ENCODE results near the gene C3orf20. TPM values are rescaled to one million over a fixed set of nuclear protein-coding genes. Genes with fewer than 3 reads are reported as not detected.

C3orf20 gene
- total and polyA plus RNA-seq, 2 of the 13 experiments (the other 11 are each of a cell fraction or from before 2014, with no cell fraction given), result 0.03 to 0.04 TPM

DNA sequence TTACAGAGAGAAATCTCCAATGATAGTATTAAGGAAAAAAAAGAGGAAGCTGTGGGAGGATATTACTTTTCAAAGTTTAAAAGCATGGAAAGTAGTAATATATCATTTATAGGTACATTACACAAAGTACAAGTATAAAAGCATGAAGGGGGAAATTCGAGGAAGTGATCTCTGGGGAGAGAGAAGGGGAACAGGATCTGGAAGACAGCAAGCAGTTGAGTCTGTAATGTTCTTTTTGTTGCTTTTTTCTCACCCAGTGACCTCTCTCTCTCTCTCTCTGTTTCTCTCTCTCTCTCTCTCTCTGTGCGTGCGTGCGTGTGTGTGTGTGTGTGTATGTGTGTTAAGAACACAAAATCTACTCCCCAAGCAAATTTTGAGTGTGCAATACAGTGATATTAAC lies 10.2 kb downstream of the C3orf20 start:
- H3K27me3 ChIP-seq (ENCODE audit: control insufficient read depth in 1 of 2, insufficient read depth in 2 of 2, low read length in 2 of 2), result no peaks in the 10 kb centered on the region
- H3K4me3 ChIP-seq (replicated peaks in 1 of 3; ENCODE audit: insufficient read depth in 1 of 3, low read depth in 2 of 3, low read length in 3 of 3), result no peak overlapping the region
- in situ Hi-C loops (cut with HindIII; ENCODE audit: extremely low pct_ligation_motif_present, low pct_unique_long_range_greater_than_20kb) (no loop called here), intact Hi-C loops (cut with micrococcal nuclease; ENCODE audit: unreplicated experiment) (no loop called here)
- no peak for DNase-seq (ENCODE audit: low spot score)
- no TSS peak for BruUV-seq (replicated peaks)
- TF ChIP-seq ZNF275 (CRISPR knock-in tag; IDR thresholded peaks at IDR 0.05; ENCODE audit: borderline replicate concordance), result no peak
- TF ChIP-seq BRD4 (CRISPR knock-in tag; IDR thresholded peaks at IDR 0.05), result no peak
- TF ChIP-seq ETV5 (CRISPR knock-in tag; IDR thresholded peaks at IDR 0.05; ENCODE audit: borderline replicate concordance), result no peak
- no peak for TF ChIP-seq SNAPC5 (CRISPR knock-in tag; IDR thresholded peaks at IDR 0.05; ENCODE audit: borderline replicate concordance)
- no peak overlapping the region for H3K9ac ChIP-seq (ENCODE audit: insufficient read depth, low read depth, low read length)
- H3K36me3 ChIP-seq (replicated peaks in 1 of 2; ENCODE audit: control insufficient read depth in 1 of 2, insufficient read depth in 2 of 2, low read length in 2 of 2), result no peaks in the 10 kb centered on the region
- 37% methylated on average over 4 of the region's 4 CpGs for WGBS (ENCODE audit: low lambda C conversion rate)
- ChIA-PET POLR2A (no interaction called here), CTCF (ENCODE audit: low intra/inter-chr PET ratio, low total read pairs) (no interaction called here)
- FAIRE-seq, result no peak
- H3K4me1 ChIP-seq (ENCODE audit: insufficient read depth, low read length), result peaks cover 13% of the 10 kb centered on the region
- no peak overlapping the region for H2AFZ ChIP-seq (ENCODE audit: low read length)
- no peak overlapping the region for H3K4me2 ChIP-seq (ENCODE audit: low read depth, low read length)
- 0 out of 2 replicates have a peak, but pooled peaks cover 2% of the 10 kb centered on the region for H3K9me3 ChIP-seq (ENCODE audit: low read length)
- H4K20me1 ChIP-seq (ENCODE audit: insufficient read depth, low read length), result no peaks in the 10 kb centered on the region
- no peak overlapping the region for H3K27ac ChIP-seq (ENCODE audit: extremely low read length, insufficient read depth, low read length)
- no peaks in the 10 kb centered on the region for H3K79me2 ChIP-seq (ENCODE audit: insufficient read depth, low read length)
- ATAC-seq, result no peak

GRCh38 chr3:14687360-14687759 lies 12.4 kb downstream of the C3orf20 start:
- intact Hi-C loops (cut with micrococcal nuclease; ENCODE audit: unreplicated experiment) (no loop called here), in situ Hi-C loops (cut with HindIII; ENCODE audit: extremely low pct_ligation_motif_present, low pct_unique_long_range_greater_than_20kb) (no loop called here)
- WGBS (ENCODE audit: low lambda C conversion rate), result 8% methylated on average over 3 of the region's 3 CpGs
- TF ChIP-seq NCOA5 (CRISPR knock-in tag; IDR thresholded peaks at IDR 0.05) (no peak), ZNF251 (CRISPR knock-in tag; IDR thresholded peaks at IDR 0.05) (no peak), HOXA7 (CRISPR knock-in tag; IDR thresholded peaks at IDR 0.05) (no peak), TBX2 (CRISPR knock-in tag; IDR thresholded peaks at IDR 0.05; ENCODE audit: borderline replicate concordance) (no peak), RARA (CRISPR knock-in tag; IDR thresholded peaks at IDR 0.05) (no peak)
- Histone ChIP-seq H3K36me3 (replicated peaks in 1 of 2; ENCODE audit: control insufficient read depth in 1 of 2, insufficient read depth in 2 of 2, low read length in 2 of 2) (no peaks in the 10 kb centered on the region), H3K4me2 (ENCODE audit: low read depth, low read length) (no peak overlapping the region), H3K27ac (ENCODE audit: extremely low read length, insufficient read depth, low read length) (no peak overlapping the region), H3K79me2 (ENCODE audit: insufficient read depth, low read length) (no peaks in the 10 kb centered on the region), H3K9ac (ENCODE audit: insufficient read depth, low read depth, low read length) (no peak overlapping the region), H3K9me3 (ENCODE audit: low read length) (no peaks in the 10 kb centered on the region), H3K4me3 (replicated peaks in 1 of 3; ENCODE audit: insufficient read depth in 1 of 3, low read depth in 2 of 3, low read length in 3 of 3) (no peak overlapping the region), H3K4me1 (ENCODE audit: insufficient read depth, low read length) (no peaks in the 10 kb centered on the region), H3K27me3 (ENCODE audit: control insufficient read depth in 1 of 2, insufficient read depth in 2 of 2, low read length in 2 of 2) (peaks cover 0 to 8% of the 10 kb centered on the region in 2 experiments; a peak in 2 of 5 replicates), H2AFZ (ENCODE audit: low read length) (no peak overlapping the region), H4K20me1 (ENCODE audit: insufficient read depth, low read length) (no peaks in the 10 kb centered on the region)
- DNase-seq (ENCODE audit: low spot score) (no peak), FAIRE-seq (no peak), ATAC-seq (no peak)
- BruUV-seq (replicated peaks), result no TSS peak
- CTCF ChIA-PET (ENCODE audit: low intra/inter-chr PET ratio, low total read pairs), result no interaction called here
- POLR2A ChIA-PET, result no interaction called here

All from HepG2 (cell line).